Measurements from ENCODE around the gene NRIP1.
"Not testable (repeated sequence)": the region's sequence is repeated elsewhere in the genome, so short reads cannot be mapped to it uniquely, and the experiment has no call there.

Gene NRIP1

GRCh38 chr21:14981246-14981645 is 83.6 kb downstream of the NRIP1 start:
- DNase-seq (ENCODE audit: low read depth in 2 of 2, low spot score in 1 of 2): no peak

- DNase-seq (ENCODE audit: low read depth in 2 of 2, low spot score in 1 of 2): no peak
Observed at GRCh38 chr21:14979264-14979663, 85.5 kb downstream of the NRIP1 start.

DNA sequence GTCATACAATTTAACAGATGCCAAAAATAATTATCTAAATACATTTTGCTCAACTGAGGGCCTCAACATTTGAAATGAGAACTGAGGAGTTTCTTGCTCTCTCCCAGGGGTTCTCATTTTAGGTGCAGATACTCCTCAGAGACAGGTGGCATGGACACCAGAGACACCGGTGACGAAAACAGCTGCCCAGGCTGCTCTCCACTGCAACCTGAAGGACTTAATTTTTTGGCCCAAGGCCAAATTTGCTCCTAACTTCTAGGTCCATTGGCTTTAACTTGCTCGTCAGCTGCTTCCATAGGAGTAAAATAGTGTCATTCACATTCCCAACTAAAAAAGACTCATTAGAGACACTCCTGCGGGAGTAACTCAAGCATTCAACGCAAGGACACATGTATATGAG is 87.0 kb downstream of the NRIP1 start:
- DNase-seq (ENCODE audit: low read depth in 2 of 2, low spot score in 1 of 2): no peak

GRCh38 chr21:14975136-14975919 is 89.5 kb downstream of the NRIP1 start:
- DNase-seq (ENCODE audit: low read depth in 2 of 2, low spot score in 1 of 2): no peak

DNA sequence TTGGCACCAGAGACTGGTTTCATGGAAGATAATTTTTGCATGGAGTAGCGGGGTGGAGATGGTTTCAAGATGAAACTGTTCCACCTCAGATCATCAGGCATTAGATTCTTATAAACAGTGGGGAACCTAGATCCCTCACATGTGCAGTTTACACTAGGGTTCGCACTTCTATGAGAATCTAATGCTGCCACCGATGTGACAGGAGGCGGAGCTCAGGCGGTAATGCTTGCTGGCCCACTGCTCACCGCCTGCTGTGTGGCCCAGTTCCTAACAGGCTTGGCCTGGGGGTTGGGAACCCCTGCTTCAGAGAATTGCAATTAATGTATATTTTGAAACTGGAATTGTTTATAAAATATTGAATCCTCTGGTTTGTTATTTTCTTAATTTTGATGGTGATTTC is 92.1 kb downstream of the NRIP1 start:
- no peak for DNase-seq (ENCODE audit: low read depth in 2 of 2, low spot score in 1 of 2)

DNA sequence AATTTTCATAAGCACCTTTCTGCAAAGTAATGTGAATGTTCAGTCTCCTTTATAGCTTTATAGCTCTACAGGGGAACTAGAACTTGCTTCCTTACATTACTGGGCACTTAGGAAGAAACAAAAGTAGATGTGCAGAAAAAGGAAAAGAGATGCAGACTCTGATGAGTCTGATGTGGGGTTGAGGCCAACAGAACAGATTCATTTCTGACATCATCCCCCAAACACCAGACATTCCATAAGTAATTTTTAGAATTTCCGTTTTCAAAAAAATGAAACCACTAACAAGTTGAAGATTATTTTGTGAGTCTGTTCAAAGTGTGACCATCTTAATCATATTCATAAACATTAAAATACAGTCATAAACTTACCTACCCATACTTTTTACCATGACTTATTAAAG is 96.0 kb downstream of the NRIP1 start:
- no peak for DNase-seq (ENCODE audit: low read depth in 2 of 2, low spot score in 1 of 2)

DNA sequence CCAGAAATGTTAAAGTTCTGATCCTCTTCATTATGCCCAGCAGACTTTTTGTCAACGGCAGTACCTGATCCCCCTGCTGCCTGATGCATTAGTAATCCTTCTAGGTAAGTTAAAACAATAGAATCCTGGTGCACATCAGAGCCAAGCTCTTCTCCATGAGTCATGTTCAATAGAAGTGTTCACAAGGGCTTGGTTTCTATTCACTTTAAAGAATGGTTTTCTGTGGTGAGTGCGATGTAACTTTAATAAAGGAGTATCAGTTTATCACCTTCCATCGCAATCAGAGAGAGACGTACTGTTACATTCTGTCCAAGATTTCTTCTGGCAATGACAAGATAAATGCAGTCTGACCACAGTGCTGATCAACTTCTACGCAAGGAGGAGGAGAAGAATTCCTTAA is 96.8 kb downstream of the NRIP1 start:
- no peak for DNase-seq (ENCODE audit: low read depth in 2 of 2, low spot score in 1 of 2)

GRCh38 chr21:14964621-14965020 is 100.2 kb downstream of the NRIP1 start:
- DNase-seq (ENCODE audit: low read depth in 2 of 2, low spot score in 1 of 2): no peak

DNA sequence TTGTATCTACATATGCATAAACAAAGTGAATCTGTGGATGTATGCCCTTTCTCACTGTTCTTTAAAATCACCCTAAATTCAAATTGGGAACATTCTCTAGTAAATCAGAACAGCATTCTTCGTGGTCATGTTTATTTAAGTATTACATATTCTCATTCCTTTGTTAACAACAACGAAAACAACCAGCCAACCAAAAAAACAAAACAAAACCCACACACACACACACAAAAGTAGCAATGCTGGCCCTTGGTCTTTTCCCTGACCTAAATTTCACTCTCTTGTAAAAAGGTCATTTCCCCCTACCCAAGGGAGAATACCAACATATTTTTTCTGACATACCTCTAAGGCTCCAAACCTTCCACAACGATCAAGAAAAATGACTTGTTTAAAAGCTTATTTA is 102.6 kb downstream of the NRIP1 start:
- no peak for DNase-seq (ENCODE audit: low read depth in 2 of 2, low spot score in 1 of 2)

DNA sequence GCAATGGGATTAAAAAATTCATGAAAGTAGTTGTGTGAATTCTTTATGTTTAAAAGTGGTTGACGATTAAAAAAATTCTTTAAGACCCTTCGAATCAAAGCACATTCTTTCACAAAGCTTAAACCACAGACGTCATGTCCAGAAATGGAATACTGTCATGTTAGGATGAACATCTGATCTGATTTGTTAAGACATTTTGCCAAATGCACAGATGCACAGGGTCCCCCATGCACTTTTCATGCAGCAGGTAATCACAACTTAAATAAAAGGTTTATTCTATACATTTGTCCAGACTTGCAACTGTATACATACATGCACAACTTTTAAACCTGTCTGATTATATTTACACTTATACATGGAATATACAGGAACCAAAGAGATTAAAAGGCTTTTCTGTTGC is 103.3 kb downstream of the NRIP1 start:
- DNase-seq (ENCODE audit: low read depth in 2 of 2, low spot score in 1 of 2): no peak

DNA sequence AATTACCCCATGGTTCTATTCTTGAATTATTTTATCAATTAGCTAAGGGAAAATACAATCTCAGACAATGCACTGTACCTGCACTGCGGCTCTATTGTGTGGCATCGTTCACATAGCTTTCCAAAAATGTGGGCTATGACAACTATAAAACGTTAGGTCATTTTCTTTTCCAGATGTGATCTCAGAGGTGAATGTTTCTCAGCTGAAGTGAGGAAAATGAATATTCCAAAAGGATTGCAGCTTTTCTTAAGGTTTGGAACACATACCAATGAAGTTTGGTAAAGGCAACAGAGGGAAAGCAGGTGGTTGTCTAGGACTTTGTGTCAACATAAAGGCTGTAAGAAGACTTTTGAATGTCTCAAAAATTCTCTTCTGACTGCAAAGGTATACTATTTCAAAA is 105.5 kb downstream of the NRIP1 start:
- DNase-seq (ENCODE audit: low read depth in 2 of 2, low spot score in 1 of 2): no peak

- DNase-seq (ENCODE audit: low read depth in 2 of 2, low spot score in 1 of 2): no peak
Observed at GRCh38 chr21:14957836-14958235, 107.0 kb downstream of the NRIP1 start.

GRCh38 chr21:14956807-14957206 is 108.0 kb downstream of the NRIP1 start:
- DNase-seq (ENCODE audit: low read depth in 2 of 2, low spot score in 1 of 2): no peak

DNA sequence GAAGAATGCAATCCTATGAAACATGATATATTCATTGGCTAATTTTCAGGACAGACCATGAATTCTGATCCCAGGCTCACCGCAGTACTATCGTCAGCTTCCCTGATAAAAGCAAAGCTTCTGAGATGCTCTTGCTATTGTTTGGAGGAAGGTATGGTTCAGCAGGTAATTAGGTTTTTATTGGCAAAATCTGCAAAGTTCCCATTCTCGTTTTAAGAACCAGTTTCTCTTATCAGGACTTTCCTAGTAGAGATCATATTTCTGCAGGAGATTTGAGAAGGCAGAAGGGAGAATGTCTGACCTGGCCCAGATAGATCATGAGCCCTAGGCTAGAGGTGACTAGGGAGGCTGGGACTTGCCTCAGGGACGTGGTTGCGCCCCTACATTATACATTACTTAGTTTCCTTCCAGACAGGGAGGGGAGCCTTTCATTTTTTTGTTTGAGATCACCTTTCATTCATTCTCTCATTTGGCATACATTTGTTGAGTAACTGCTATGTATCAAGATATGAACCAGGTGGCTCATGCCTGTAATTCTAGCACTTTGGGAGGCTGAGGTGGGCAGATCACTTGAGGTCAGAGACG is 108.8 kb downstream of the NRIP1 start:
- no peak for DNase-seq (ENCODE audit: low read depth in 2 of 2, low spot score in 1 of 2)

- no peak for DNase-seq (ENCODE audit: low read depth in 2 of 2, low spot score in 1 of 2)
Observed at GRCh38 chr21:14952916-14953315, 111.9 kb downstream of the NRIP1 start.

GRCh38 chr21:14949603-14950002 is 115.2 kb downstream of the NRIP1 start:
- DNase-seq (ENCODE audit: low read depth in 2 of 2, low spot score in 1 of 2): no peak

- DNase-seq (ENCODE audit: low read depth in 2 of 2, low spot score in 1 of 2): no peak
Observed at GRCh38 chr21:14947613-14948160, 117.1 kb downstream of the NRIP1 start.

DNA sequence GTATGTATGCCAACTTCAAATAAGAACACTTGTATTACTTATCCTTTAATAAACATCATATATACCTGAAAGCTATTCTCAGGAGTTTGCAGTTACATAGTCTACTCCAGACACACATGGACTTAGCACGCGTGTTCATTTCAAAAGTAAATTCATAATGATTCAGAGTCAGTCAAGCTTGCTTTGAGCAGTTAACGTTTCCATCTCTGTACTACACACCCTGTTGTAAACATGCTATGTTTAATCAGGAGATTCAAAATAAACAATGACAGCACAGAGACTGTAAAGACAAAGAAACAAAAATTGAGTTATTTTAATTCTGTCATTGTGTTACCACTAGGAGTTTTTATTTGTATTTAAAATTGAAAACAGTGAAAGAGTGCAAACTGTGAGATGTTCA is 119.6 kb downstream of the NRIP1 start:
- DNase-seq (ENCODE audit: low read depth in 2 of 2, low spot score in 1 of 2): no peak

GRCh38 chr21:14943616-14944015 is 121.2 kb downstream of the NRIP1 start:
- DNase-seq (ENCODE audit: low read depth in 2 of 2, low spot score in 1 of 2): no peak

DNA sequence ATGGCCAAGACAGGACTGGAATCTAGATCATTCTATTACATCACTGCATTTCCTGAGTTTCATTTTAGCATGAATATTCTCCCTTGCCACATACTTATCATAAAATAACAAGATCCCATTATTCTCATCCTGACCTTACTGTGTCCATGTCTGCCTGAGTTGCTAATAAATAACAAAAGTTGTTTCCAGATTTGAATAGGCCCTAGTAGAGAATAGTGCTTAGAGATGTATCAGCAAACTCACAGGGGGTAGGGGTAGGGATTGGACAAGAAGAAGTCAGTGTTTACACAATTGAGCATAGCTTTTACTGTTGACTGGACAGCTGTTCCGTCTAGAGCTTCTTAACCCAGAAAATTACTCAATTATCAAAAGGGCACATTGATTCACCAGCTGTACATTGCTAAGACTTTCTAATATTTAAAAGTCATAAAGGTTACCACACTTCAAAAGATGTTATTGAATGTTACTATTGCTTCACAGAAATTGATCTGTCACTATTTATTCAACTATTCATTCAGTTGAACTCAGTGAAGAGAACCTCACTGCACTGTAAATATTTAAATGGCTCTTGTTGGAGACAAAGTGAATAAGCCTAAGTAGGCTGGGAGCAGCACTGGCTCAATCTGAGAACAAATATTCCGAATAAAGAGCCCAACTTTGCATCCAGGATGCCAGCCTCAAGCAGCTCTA is 121.9 kb downstream of the NRIP1 start:
- DNase-seq (ENCODE audit: low read depth in 2 of 2, low spot score in 1 of 2): no peak

DNA sequence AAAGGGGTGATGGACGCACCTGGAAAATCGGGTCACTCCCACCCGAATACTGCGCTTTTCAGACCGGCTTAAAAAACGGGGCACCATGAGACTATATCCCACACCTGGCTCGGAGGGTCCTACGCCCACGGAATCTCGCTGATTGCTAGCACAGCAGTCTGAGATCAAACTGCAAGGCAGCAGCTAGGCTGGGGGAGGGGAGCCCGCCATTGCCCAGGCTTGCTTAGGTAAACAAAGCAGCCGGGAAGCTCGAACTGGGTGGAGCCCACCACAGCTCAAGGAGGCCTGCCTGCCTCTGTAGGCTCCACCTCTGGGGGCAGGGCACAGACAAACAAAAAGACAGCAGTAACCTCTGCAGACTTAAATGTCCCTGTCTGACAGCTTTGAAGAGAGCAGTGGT is 137.5 kb downstream of the NRIP1 start:
- not testable (repeated sequence) for DNase-seq (ENCODE audit: low read depth in 2 of 2, low spot score in 1 of 2)

- no peak for DNase-seq (ENCODE audit: low read depth in 2 of 2, low spot score in 1 of 2)
Observed at GRCh38 chr21:14926186-14926585, 138.6 kb downstream of the NRIP1 start.
